Tibial nerve (tissue), 4 donors: ENCODE measurements around the gene CACNA1H.

Source experiments
- EP300 ChIP-seq, 2 donors: sonication (generic); formaldehyde crosslinking; IDR thresholded peaks; one replicate each; pipeline ENCODE4 v1.6.1; 2017; ENCODE audit warnings: antibody characterized with exemption in 2 of 2, mild to moderate bottlenecking in 1 of 2
- TF ChIP-seq, protein P1 (sequence below), 5 experiments: fragments of 200-600 bp in 3 of 5; fragments of 450-650 bp in 2 of 5; sonication (generic) in 3 of 5; IDR thresholded peaks; one replicate each; pipeline ENCODE4 v1.5.1; 2016 to 2019; ENCODE audit warnings: antibody characterized with exemption in 5 of 5, mild to moderate bottlenecking in 3 of 5, moderate library complexity in 2 of 5

DNA sequence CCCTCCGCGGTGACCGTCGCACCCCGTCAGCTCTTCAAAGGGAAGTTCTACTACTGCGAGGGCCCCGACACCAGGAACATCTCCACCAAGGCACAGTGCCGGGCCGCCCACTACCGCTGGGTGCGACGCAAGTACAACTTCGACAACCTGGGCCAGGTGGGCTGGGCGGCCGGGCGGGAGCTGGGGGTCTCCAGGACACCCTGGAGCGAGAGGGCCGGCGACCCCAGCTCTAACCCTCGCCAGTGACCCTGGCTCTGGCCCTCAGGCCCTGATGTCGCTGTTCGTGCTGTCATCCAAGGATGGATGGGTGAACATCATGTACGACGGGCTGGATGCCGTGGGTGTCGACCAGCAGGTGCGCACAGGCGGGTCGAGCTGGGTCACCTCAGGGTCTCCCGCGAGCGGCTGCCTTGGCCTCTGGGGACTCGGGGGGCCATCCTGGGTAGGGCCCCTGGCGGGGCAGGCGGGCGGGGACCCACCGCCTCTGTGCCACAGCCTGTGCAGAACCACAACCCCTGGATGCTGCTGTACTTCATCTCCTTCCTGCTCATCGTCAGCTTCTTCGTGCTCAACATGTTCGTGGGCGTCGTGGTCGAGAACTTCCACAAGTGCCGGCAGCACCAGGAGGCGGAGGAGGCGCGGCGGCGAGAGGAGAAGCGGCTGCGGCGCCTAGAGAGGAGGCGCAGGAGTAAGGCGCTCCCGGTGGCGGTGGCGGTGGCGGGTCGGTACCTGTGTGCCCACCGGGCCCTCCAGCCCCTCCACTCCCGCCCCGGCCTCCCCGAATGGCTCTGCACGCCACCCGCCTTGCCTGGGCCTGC, 58.8 kb downstream of the CACNA1H start:
- no peak for TF ChIP-seq EP300 (IDR thresholded peaks at IDR 0.05)
- TF ChIP-seq, protein P1, sequence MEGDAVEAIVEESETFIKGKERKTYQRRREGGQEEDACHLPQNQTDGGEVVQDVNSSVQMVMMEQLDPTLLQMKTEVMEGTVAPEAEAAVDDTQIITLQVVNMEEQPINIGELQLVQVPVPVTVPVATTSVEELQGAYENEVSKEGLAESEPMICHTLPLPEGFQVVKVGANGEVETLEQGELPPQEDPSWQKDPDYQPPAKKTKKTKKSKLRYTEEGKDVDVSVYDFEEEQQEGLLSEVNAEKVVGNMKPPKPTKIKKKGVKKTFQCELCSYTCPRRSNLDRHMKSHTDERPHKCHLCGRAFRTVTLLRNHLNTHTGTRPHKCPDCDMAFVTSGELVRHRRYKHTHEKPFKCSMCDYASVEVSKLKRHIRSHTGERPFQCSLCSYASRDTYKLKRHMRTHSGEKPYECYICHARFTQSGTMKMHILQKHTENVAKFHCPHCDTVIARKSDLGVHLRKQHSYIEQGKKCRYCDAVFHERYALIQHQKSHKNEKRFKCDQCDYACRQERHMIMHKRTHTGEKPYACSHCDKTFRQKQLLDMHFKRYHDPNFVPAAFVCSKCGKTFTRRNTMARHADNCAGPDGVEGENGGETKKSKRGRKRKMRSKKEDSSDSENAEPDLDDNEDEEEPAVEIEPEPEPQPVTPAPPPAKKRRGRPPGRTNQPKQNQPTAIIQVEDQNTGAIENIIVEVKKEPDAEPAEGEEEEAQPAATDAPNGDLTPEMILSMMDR (IDR thresholded peaks at IDR 0.05): no peak
